Gastroesophageal sphincter (tissue), 3 donors: Measurements from ENCODE around the gene C11orf42.

ENCODE experiments used
- CTCF ChIP-seq, 4 experiments: fragments of 200-600 bp in 2 of 4; fragments of 450-650 bp in 2 of 4; sonication (generic) in 1 of 4; IDR thresholded peaks; one replicate each; pipeline ENCODE4 v1.5.1; 2017 to 2019; ENCODE audit warnings: antibody characterized with exemption in 4 of 4, mild to moderate bottlenecking in 2 of 4, moderate library complexity in 2 of 4
- EP300 ChIP-seq: sonication (generic); formaldehyde crosslinking; IDR thresholded peaks from one replicate; pipeline ENCODE4 v1.6.1; 2017; ENCODE audit warnings: antibody characterized with exemption, mild to moderate bottlenecking
- POLR2A ChIP-seq, 2 donors: fragments of 450-650 bp; IDR thresholded peaks; one replicate each; pipeline ENCODE4 v1.6.1; 2017; ENCODE audit warnings: antibody characterized with exemption in 2 of 2, mild to moderate bottlenecking in 2 of 2, moderate library complexity in 1 of 2
- POLR2AphosphoS5 ChIP-seq: sonication (generic); formaldehyde crosslinking; IDR thresholded peaks from one replicate; pipeline ENCODE4 v1.6.1; 2017; ENCODE audit warnings: antibody characterized with exemption

- no peak for TF ChIP-seq CTCF (IDR thresholded peaks at IDR 0.05)
- no peak for TF ChIP-seq POLR2A (IDR thresholded peaks at IDR 0.05)
- TF ChIP-seq POLR2AphosphoS5 = no peak
- no peak for TF ChIP-seq EP300
These were observed 3.9 kb upstream of the C11orf42 start for GRCh38 chr11:6201481-6201880.
